T-helper 1 cell treated with Interleukin-12 subunit alpha and Interleukin-12 subunit beta and Interleukin-4 antibody, amounts not matched to agents 30 μg/mL and 1 μg/mL, for 36 hours (primary cell): ENCODE data around the gene PLXNB1.

Experiments used
- H3K27ac Mint-ChIP-seq: one replicate; pipeline ENCODE4 v1.8.0; 2021; ENCODE audit warnings: mild to moderate bottlenecking, mixed read lengths
- H3K27me3 Mint-ChIP-seq: one replicate; pipeline ENCODE4 v1.8.0; 2021; ENCODE audit warnings: low read depth, mixed read lengths
- H3K36me3 Mint-ChIP-seq: one replicate; pipeline ENCODE4 v1.8.0; 2021; ENCODE audit warnings: low read depth, mixed read lengths
- H3K4me1 Mint-ChIP-seq: one replicate; pipeline ENCODE4 v1.8.0; 2021; ENCODE audit warnings: low read depth, mixed read lengths
- H3K4me3 Mint-ChIP-seq: one replicate; pipeline ENCODE4 v1.8.0; 2021; ENCODE audit warnings: mild to moderate bottlenecking, moderate library complexity, mixed read lengths
- H3K9me3 Mint-ChIP-seq: one replicate; pipeline ENCODE4 v1.8.0; 2021; ENCODE audit warnings: mixed read lengths

The PLXNB1 gene

DNA sequence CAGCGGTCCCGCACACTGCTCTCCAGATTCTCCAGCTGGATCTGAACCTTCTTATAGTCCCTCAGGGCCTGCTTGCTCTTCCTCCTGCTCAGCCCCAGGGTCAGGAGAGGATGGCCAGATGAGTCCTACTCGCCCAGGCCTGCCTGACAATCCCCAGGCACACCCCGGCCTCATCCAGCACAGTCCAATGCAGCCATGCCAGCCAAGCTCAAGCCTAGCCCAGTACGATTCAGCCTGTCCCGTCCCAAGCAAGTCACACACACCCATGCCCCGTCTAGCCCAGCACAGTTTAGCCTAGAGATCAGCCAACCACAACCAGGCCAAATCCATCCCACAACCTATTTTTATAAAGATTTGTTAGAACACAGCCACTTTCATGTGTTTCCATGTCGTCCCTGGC lies 16.8 kb downstream of the PLXNB1 start:
- Mint-ChIP-seq H3K36me3 (no peaks in the 10 kb centered on the region), H3K4me3 (no peak overlapping the region), H3K27ac (no peak overlapping the region), H3K4me1 (no peaks in the 10 kb centered on the region), H3K9me3 (no peaks in the 10 kb centered on the region), H3K27me3 (no peaks in the 10 kb centered on the region)

DNA sequence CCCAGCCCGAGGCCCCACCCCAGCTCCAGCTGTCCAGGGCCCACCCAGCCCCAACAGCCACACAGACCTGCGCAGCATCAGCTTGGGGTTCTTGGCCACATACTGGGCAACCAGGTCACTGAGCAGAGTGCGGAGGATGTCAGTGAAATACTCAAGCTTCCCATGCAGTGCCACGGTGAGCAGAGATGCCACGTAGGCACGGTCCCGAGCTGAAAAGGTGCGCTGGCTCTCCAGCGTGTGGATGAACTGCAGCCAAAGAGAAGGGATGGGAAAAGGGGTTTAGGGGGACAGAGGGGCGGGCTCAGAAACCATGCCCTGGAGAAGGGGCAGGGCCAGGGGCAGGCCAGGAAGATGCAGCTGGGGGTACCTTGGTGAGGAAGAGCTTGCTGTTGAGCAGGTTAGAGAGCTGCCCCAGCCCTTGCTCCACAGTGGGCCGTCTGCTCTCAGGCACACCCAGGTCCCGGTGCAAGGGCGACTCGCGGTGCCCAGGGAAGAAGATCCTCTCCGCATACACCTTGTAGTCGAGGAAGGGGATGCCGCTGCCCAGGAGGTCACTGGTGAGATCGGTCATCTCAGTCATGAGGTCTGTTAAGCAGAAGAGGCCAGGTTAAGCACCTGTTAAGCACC lies 17.4 kb downstream of the PLXNB1 start:
- no peak overlapping the region for H3K4me3 Mint-ChIP-seq
- no peaks in the 10 kb centered on the region for H3K4me1 Mint-ChIP-seq
- H3K9me3 Mint-ChIP-seq: no peaks in the 10 kb centered on the region
- no peaks in the 10 kb centered on the region for H3K36me3 Mint-ChIP-seq
- no peak overlapping the region for H3K27ac Mint-ChIP-seq
- H3K27me3 Mint-ChIP-seq: no peaks in the 10 kb centered on the region

DNA sequence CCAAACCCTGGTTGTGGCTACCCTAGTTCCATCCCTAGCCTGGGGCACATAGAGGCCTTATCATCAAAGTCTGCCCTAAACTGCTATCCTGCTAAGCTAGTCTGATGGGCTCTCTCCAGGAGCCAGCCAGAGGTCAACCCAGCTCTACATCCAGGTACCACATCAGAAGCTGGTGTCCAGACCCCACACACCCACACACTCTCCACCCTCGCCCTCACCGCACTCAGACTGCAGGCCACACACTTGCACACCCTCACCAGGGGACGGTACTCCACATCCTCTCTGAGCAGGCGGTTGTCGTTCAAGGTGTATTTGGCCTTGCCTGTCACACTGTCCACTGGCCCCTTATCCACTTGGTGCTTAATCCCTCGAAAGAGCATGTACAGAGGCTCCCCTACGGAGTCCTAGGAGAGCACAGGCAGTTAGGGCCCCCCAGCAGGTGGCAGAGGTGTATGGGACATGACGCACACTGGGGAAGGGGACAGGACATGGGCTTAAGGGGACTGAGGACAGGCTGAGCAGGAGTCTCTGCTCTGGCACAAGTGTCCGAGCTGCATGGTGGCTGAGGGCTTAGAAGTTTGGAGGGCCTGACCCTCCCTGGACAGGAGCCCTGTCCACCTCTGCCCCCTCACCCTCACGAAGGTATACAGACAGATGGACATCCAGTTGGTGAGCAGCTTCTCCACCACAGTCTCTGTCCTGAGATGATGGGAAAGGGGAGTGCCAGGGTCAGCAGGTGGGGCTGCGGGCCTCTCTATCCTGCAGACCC lies 18.1 kb downstream of the PLXNB1 start:
- Mint-ChIP-seq H3K27me3 (no peaks in the 10 kb centered on the region), H3K36me3 (no peaks in the 10 kb centered on the region), H3K27ac (no peak overlapping the region), H3K4me3 (no peak overlapping the region), H3K9me3 (no peaks in the 10 kb centered on the region), H3K4me1 (no peaks in the 10 kb centered on the region)

DNA sequence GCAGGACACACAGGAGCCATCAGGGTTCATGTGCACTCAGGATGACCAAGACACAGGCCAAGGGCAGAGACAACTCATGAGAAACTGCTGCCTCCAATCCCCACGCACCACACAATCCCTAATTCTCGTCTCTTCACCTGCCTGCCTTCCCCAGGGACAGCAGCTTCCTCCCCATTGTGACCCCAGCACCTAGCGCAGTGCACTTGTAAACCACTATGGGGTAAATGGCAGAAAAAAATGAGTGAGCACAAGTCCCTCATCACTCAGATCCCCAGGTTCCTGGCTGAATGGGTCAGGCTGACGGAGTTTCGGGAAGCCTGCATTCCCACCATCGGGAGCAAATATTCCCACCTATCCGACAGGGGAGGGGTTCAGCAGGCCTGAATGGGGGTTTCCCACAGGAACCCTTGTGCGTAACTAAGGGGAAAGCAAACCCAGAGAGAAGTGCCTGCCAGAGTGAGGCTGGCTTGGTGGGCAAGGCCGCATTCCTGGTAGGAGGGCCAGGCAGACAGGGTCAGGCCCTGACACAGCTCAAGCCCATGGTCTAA lies 18.8 kb downstream of the PLXNB1 start:
- no peak overlapping the region for H3K27ac Mint-ChIP-seq
- no peak overlapping the region for H3K4me3 Mint-ChIP-seq
- H3K27me3 Mint-ChIP-seq: no peaks in the 10 kb centered on the region
- no peaks in the 10 kb centered on the region for H3K4me1 Mint-ChIP-seq
- H3K36me3 Mint-ChIP-seq: no peaks in the 10 kb centered on the region
- H3K9me3 Mint-ChIP-seq: no peaks in the 10 kb centered on the region

DNA sequence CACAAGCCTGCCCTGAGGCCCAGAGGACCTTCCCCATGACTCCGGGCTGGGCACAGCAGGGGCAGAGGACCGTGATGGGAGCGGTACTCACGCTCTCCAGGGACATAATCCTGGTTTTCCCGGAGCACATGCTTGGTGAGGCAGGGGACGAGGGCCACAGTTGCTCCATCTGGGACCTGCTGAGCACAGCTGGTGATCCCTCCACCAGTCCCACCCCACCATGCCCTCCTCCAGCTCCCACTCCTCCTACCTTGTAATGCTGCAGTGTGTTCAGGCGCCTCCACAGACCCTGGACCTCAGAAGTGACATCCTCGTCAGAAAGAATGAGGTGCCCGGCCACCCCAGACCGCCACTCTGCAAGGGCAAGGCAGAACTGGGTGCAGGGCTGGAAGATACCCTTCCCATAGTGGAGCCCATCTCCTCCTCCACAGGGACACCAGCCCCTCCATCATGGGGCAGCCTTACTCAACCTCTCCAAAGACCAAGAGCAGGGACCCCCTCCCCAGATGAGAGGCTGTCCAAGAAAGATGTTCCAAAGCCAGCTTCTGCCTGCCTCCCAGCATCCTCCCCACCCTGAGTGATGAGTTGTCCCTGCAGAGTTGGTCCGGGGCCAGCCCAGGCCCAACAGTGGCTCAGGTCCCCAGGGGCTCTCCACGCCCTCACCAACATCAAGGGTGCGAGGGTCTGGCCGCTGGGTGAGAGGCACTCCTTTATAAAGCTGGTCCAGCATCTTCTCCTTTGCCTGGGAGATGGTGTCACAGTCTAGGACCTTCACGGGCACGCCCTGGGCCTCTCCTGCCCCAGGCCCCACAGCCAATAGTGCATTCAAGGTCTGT lies 19.5 kb downstream of the PLXNB1 start:
- Mint-ChIP-seq H3K4me3 (no peak overlapping the region), H3K27ac (no peak overlapping the region), H3K27me3 (no peaks in the 10 kb centered on the region)

DNA sequence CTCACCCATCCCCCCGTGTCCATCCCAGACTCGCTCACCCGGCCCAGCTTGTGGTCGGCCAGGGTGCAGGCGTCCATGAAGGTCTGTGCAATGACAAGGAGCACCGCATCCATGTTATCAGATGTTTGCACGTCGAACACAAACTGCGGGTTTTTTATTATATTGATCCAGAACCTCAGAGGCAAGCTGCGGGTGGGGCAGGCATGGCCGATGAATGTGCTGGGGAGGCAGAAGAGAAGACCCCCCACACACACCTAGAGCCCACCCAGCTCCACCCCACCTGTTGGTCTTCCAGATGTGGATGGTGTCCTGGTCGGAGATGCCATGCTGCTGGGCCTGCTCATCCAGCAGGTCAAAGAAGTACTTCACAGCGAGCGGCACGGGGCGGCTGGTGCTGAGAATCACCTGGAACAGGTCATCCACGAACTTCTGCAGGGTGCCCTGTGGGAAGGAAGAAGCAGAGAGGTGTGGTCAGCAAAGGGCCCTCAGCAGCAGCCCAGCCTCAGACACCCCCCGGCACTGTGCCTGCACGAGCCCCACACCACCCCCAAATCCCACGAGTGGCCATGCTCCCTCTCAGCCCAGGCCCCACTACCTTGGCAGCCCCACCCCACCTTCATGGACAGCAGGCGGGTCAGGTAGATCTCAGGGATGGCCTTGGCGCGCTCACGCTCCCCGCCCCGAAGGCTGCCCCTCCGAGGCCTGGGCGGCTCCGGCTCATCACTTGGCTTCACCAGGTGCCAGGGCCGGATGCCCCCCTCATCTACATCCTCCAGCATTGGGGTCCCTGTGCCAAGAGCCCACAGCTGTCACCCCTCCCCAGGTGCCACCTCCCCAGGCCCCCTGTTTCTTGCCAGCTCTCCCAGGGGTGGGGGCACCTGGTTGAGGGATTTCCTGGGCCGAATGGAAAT lies 20.3 kb downstream of the PLXNB1 start:
- H3K36me3 Mint-ChIP-seq: no peaks in the 10 kb centered on the region
- no peaks in the 10 kb centered on the region for H3K4me1 Mint-ChIP-seq
- no peaks in the 10 kb centered on the region for H3K27me3 Mint-ChIP-seq
- H3K27ac Mint-ChIP-seq: no peak overlapping the region
- H3K9me3 Mint-ChIP-seq: no peaks in the 10 kb centered on the region
- H3K4me3 Mint-ChIP-seq: no peak overlapping the region

More for the DNA sequence above, 19.5 kb downstream of the PLXNB1 start:
- H3K4me1 Mint-ChIP-seq: no peaks in the 10 kb centered on the region
- H3K36me3 Mint-ChIP-seq: no peaks in the 10 kb centered on the region
- no peaks in the 10 kb centered on the region for H3K9me3 Mint-ChIP-seq

DNA sequence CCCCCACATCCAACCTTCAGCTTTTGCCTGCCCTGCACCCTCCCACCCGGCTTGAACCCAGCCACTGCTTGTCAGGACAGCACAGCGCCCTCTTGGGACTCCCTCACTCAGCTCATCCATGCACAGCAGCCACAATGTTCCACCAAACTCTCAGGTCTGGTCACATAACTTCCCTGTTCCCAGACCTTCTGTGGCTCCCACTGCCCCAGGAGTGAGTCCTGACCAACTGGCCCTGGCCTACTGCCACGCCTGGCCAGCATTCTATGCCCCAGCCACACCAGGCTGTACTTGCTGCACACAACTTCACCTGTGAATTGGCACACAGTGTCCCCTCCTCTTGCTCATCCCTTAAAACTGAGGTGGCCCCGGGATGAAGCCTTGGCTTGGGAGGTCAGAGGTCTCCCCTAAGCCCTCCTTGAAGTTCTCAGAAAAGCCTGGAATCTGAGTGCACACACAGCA lies 21.0 kb downstream of the PLXNB1 start:
- Mint-ChIP-seq H3K9me3 (no peaks in the 10 kb centered on the region), H3K36me3 (no peaks in the 10 kb centered on the region), H3K4me3 (no peak overlapping the region), H3K27ac (no peak overlapping the region), H3K27me3 (no peaks in the 10 kb centered on the region), H3K4me1 (no peaks in the 10 kb centered on the region)

DNA sequence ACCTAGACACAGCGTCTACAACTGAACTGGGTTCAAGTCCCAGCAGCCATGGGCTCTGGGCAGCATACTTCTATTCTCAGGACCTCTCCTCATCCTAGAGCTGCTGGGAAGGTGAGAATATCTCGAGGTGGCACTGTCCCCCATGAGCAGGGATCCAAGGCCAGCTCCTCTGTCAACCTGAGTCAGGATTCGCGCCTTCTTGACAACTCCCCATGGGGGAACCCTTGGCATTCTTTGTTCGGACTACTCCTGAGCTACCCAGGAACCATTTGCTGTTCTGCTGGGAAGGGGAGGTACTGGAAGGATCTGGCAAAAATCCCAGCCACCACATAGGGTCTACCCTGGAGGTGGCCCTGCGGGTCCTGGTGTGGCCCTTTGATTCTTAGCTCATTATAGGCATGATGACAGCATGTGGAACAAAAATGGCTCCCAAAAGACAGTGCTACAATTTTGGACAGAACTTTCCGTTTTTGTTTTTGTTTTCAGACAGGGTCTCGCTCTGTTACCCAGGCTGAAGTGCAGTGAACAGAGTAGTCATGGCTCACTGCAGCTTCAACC lies 22.3 kb downstream of the PLXNB1 start:
- Mint-ChIP-seq H3K27me3 (no peaks in the 10 kb centered on the region), H3K27ac (no peak overlapping the region)

DNA sequence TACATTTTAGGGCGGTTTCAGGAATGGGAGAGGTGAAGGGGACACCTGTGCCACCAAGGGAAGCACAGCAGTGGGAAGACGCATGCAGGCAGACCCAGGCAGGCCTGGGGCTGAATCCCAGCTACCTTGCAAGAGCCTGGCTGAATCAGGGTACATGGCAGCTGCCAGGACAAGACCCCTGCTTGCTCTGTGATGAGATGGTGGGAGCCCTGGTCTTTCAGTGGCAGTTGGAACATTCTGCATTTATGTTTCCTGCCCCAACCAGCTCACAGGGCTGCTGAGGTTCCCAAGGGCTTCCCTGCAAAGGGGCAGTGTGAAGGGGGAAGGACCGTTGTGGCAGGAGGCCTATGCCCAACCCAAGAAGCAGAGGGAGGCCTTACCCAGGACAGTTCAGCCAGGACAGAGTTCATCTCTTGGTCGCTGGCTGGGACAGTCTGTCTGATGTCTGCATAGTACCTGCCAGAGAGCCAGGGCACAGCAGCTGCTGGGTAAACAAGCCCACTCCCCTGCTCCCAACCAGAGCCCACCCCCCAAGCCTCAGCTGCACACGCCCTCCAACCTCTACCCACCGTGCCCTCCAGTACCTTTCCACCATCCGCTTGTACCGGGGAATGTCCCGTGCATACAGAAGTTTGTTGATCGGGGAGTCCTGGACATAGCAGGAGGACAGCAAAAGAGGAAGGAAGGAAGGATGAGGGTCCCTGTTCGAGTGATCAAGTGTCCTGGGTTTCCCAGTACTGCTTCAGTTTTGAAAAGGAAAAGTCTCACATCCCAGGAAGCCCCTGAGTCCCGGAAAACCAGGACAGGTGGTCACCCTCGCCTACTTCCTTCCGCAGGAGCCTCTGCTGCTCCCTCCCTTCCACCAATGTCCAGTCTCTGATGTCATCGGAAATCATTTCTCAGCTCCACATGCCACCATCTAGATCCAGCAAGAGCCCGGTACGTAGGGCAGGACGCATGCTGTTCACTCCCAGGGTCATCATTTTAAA lies 23.1 kb downstream of the PLXNB1 start:
- no peaks in the 10 kb centered on the region for H3K36me3 Mint-ChIP-seq
- no peaks in the 10 kb centered on the region for H3K27me3 Mint-ChIP-seq
- no peaks in the 10 kb centered on the region for H3K9me3 Mint-ChIP-seq
- H3K27ac Mint-ChIP-seq: no peak overlapping the region
- no peaks in the 10 kb centered on the region for H3K4me1 Mint-ChIP-seq
- no peak overlapping the region for H3K4me3 Mint-ChIP-seq

More for the DNA sequence above, 22.3 kb downstream of the PLXNB1 start:
- Mint-ChIP-seq H3K4me1 (no peaks in the 10 kb centered on the region), H3K36me3 (no peaks in the 10 kb centered on the region), H3K4me3 (no peak overlapping the region), H3K9me3 (no peaks in the 10 kb centered on the region)

DNA sequence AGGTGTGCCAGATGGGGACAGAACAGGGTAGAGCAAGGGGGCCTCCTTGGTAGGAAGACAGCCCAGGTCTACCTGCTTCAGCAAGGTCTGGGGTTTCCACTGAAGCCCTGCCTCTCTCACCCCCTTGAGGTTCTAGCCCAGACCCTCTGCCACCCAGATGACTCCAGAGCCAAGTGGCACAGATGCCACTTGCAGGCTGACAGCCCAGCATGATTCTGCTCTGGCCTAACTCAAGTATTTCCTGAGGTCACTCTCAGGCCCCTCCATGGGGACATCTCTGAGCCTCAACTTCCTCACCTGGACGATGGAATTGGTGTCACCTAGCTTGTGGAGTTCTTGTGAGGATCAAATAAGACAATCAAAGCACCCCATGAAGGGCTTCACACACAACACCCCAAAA lies 23.9 kb downstream of the PLXNB1 start:
- no peaks in the 10 kb centered on the region for H3K36me3 Mint-ChIP-seq
- no peak overlapping the region for H3K4me3 Mint-ChIP-seq
- H3K9me3 Mint-ChIP-seq: no peaks in the 10 kb centered on the region
- peaks cover under 1% of the 10 kb centered on the region for H3K4me1 Mint-ChIP-seq
- no peaks in the 10 kb centered on the region for H3K27me3 Mint-ChIP-seq
- no peak overlapping the region for H3K27ac Mint-ChIP-seq

DNA sequence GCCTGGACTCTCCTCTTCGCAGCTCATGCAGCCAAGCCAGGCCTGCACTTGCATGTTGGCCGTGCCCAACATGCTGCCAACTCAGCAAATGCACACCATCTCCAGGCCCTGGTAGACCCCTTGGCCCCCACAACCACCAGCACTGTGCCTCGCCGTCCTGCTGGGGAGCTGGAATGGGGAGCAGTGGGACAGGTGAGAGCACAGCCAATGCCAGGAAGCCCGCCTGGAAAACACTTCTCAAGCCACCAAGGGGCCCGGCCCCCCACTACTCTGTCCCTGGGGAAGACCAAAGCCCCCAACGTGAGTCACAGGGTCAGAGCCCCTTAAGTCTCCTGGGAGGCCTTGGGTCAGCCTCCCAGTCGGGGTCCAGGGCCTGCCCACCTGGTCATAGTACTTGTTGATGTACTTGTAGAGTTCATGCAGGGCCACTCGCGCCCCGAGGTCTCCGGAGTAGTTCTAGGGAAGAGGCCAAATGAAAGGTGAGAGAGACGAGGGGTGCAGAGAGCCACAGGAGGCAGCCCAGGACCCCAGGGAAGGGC lies 24.5 kb downstream of the PLXNB1 start:
- Mint-ChIP-seq H3K4me1 (peaks cover 2% of the 10 kb centered on the region), H3K27me3 (no peaks in the 10 kb centered on the region), H3K9me3 (no peaks in the 10 kb centered on the region), H3K27ac (no peak overlapping the region), H3K36me3 (no peaks in the 10 kb centered on the region), H3K4me3 (no peak overlapping the region)

DNA sequence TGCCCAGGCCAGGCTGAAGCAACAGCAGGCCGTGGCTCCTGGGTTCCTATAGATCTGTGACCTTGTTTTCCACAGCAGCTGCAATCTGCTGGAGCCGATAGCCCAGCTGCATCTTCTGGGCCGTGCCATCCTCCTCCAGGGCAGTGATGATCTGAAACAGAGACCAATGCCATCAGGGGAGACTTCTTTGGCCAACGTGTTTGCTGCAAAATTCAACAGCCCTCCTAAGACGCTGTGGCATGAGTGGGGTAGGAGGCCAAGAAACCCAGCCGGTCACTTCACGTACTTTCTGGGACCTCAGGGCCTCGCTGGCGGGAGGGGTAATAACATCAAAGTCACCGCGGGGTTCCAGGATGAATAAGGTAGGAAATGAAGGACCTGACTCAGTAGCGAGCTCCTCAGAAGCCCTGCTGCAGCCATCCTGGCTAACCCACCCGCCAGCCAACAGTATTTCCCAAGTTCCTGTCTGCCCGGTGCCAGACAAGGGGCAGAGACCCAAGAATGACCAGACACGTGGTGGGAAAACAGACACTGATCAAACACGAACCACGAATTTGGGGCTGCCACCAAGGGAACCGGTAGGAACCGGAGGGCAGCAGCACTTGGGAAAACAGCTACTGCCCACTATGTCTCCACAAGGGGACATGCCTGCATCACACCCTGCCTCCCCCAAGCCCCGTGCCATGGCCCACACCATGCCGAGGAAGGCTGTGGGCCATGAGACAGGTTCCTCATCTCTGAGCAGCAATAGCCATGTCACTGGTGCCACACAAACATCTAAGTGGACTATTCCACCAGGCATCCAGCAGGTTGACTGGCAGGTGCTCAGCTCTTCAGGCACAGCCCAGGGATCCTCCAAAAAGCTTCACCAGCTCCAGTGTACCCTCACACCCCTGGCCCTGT lies 25.2 kb downstream of the PLXNB1 start:
- Mint-ChIP-seq H3K36me3 (no peaks in the 10 kb centered on the region), H3K27ac (no peak overlapping the region), H3K9me3 (no peaks in the 10 kb centered on the region), H3K4me1 (peaks cover 2% of the 10 kb centered on the region), H3K4me3 (no peak overlapping the region), H3K27me3 (no peaks in the 10 kb centered on the region)
